Neural progenitor cell (in vitro differentiated cells): ENCODE results near the gene STK32B.
"Not testable (repeated sequence)": the region's sequence is repeated elsewhere in the genome, so short reads cannot be mapped to it uniquely, and the experiment has no call there.

ENCODE experiments used
- EZH2 ChIP-seq: fragments of 200-600 bp; sonication (generic); IDR thresholded peaks from 2 replicates; pipeline ENCODE4 v1.6.1; 2017; ENCODE audit warnings: antibody characterized with exemption, mild to moderate bottlenecking, moderate library complexity
- EZH2phosphoT487 ChIP-seq: fragments of 200-600 bp; sonication (generic); IDR thresholded peaks from 2 replicates; pipeline ENCODE4 v1.6.1; 2017; ENCODE audit warnings: antibody characterized with exemption

DNA sequence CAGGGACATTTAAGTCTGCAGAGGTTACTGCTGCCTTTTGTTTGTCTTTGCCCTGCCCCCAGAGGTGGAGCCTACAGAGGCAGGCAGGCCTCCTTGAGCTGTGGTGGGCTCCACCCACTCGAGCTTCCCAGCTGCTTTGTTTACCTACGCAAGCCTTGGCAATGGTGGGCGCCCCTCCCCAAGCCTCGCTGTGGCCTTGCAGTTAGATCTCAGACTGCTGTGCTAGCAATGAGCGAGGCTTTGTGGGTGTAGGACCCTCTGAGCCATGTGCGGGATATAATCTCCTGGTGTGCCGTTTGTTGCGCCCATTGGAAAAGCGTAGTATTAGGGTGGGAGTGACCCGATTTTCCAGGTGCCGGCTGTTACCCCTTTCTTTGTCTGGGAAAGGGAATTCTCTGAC is 124.6 kb downstream of the STK32B start:
- TF ChIP-seq EZH2phosphoT487, EZH2: not testable (repeated sequence)
